Measurements from ENCODE around the gene PSAT1. TPM values are rescaled to one million over a fixed set of nuclear protein-coding genes. Genes with fewer than 3 reads are reported as not detected.

PSAT1 gene
- polyA plus RNA-seq, 1 donor (not counting 4 experiments of a cell fraction or from before 2014, with no cell fraction given): 88.9 TPM

DNA sequence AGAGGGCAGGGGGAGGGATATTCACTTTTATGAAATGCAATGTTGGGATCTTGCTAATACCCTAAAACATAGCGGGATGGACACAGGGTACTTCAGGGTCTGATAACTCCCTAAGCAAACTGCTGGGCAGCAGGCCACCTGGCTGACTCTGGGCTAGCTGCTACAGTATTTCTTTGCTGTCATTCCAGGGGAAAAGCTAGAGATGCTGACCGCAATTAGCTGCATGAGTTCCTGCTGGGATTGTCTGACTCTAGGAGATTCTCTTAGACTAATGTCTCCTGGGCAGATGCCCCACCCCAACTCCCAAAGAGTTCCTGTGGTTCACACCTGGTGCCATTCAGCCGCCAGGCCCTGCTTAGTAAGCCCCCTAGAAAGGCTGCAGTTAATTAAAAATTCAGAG is 69.9 kb downstream of the PSAT1 start:
- FAIRE-seq (no peak), DNase-seq (ENCODE audit: low read depth, low spot score) (no peak)
- no peak overlapping the region for H3K4me3 ChIP-seq (ENCODE audit: control insufficient read depth in 2 of 3, extremely low read depth in 1 of 3, insufficient read depth in 2 of 3, low read depth in 1 of 3, low read length in 3 of 3)
- no peaks in the 10 kb centered on the region for H3K9me1 ChIP-seq (ENCODE audit: control insufficient read depth, extremely low read depth, insufficient read depth, low read length)
- no peak overlapping the region for H3K4me2 ChIP-seq (ENCODE audit: control insufficient read depth, extremely low read depth, insufficient read depth, low read depth, low read length)
- H3K36me3 ChIP-seq (ENCODE audit: control insufficient read depth in 2 of 2, extremely low read depth in 1 of 2, insufficient read depth in 2 of 2, low read length in 2 of 2): no peaks in the 10 kb centered on the region
- H2AFZ ChIP-seq (ENCODE audit: control insufficient read depth, low read length): no peak overlapping the region
- no peaks in the 10 kb centered on the region for H3K9me3 ChIP-seq (ENCODE audit: control insufficient read depth, low read depth, low read length)
- H3K9ac ChIP-seq (ENCODE audit: control insufficient read depth, extremely low read depth, insufficient read depth, low read length): no peak overlapping the region
- dilution Hi-C loops (cut with MboI; ENCODE audit: extremely low pct_ligation_motif_present, low sequenced_read_pairs): no loop called here
- TF ChIP-seq EZH2 (IDR thresholded peaks at IDR 0.05; ENCODE audit: low read length): no peak
- no peaks in the 10 kb centered on the region for H3K4me1 ChIP-seq (ENCODE audit: control insufficient read depth, extremely low read depth, insufficient read depth, low read length)
- no peaks in the 10 kb centered on the region for H3K79me2 ChIP-seq (ENCODE audit: control insufficient read depth, insufficient read depth, low read length)
- peaks cover 3% of the 10 kb centered on the region for H3K27me3 ChIP-seq (ENCODE audit: control insufficient read depth, extremely low read depth, insufficient read depth, low read length)
- H3K27ac ChIP-seq (ENCODE audit: control insufficient read depth, insufficient read depth, low read length): no peak overlapping the region
- H4K20me1 ChIP-seq (ENCODE audit: control insufficient read depth, extremely low read depth, insufficient read depth, low read length): no peaks in the 10 kb centered on the region

GRCh38 chr9:78368236-78368635 is 71.3 kb downstream of the PSAT1 start:
- Histone ChIP-seq H3K9ac (ENCODE audit: control insufficient read depth, extremely low read depth, insufficient read depth, low read length) (no peak overlapping the region), H3K36me3 (ENCODE audit: control insufficient read depth in 2 of 2, extremely low read depth in 1 of 2, insufficient read depth in 2 of 2, low read length in 2 of 2) (no peaks in the 10 kb centered on the region), H2AFZ (ENCODE audit: control insufficient read depth, low read length) (no peak overlapping the region), H3K79me2 (ENCODE audit: control insufficient read depth, insufficient read depth, low read length) (no peaks in the 10 kb centered on the region), H3K27ac (ENCODE audit: control insufficient read depth, insufficient read depth, low read length) (no peak overlapping the region), H3K4me3 (ENCODE audit: control insufficient read depth in 2 of 3, extremely low read depth in 1 of 3, insufficient read depth in 2 of 3, low read depth in 1 of 3, low read length in 3 of 3) (no peak overlapping the region), H3K4me2 (ENCODE audit: control insufficient read depth, extremely low read depth, insufficient read depth, low read depth, low read length) (no peak overlapping the region), H3K9me3 (ENCODE audit: control insufficient read depth, low read depth, low read length) (no peaks in the 10 kb centered on the region), H3K4me1 (ENCODE audit: control insufficient read depth, extremely low read depth, insufficient read depth, low read length) (no peaks in the 10 kb centered on the region), H4K20me1 (ENCODE audit: control insufficient read depth, extremely low read depth, insufficient read depth, low read length) (no peaks in the 10 kb centered on the region), H3K27me3 (ENCODE audit: control insufficient read depth, extremely low read depth, insufficient read depth, low read length) (peaks cover 9% of the 10 kb centered on the region), H3K9me1 (ENCODE audit: control insufficient read depth, extremely low read depth, insufficient read depth, low read length) (no peaks in the 10 kb centered on the region)
- no peak for DNase-seq (ENCODE audit: low read depth, low spot score)
- FAIRE-seq: no peak
- TF ChIP-seq CTCF (optimal IDR thresholded peaks at IDR 0.05 in 1 of 3, IDR thresholded peaks at IDR 0.05 in 1 of 3, conservative IDR thresholded peaks at IDR 0.05 in 1 of 3; ENCODE audit: extremely low read depth in 1 of 3, insufficient read depth in 2 of 3, low read length in 3 of 3): no peak
- no peak for TF ChIP-seq EZH2 (IDR thresholded peaks at IDR 0.05; ENCODE audit: low read length)
- dilution Hi-C loops (cut with MboI; ENCODE audit: extremely low pct_ligation_motif_present, low sequenced_read_pairs): no loop called here

- dilution Hi-C loops (cut with MboI; ENCODE audit: extremely low pct_ligation_motif_present, low sequenced_read_pairs): no loop called here
- H3K36me3 ChIP-seq (ENCODE audit: control insufficient read depth in 2 of 2, extremely low read depth in 1 of 2, insufficient read depth in 2 of 2, low read length in 2 of 2): no peaks in the 10 kb centered on the region
- peak; percentile 58 for FAIRE-seq
Measured at GRCh38 chr9:78369639-78370219, 72.8 kb downstream of the PSAT1 start.

More at GRCh38 chr9:78369639-78370219, 72.8 kb downstream of the PSAT1 start:
- H4K20me1 ChIP-seq (ENCODE audit: control insufficient read depth, extremely low read depth, insufficient read depth, low read length): no peaks in the 10 kb centered on the region
- no peaks in the 10 kb centered on the region for H3K4me1 ChIP-seq (ENCODE audit: control insufficient read depth, extremely low read depth, insufficient read depth, low read length)
- no peak overlapping the region for H3K27ac ChIP-seq (ENCODE audit: control insufficient read depth, insufficient read depth, low read length)
- TF ChIP-seq CTCF (optimal IDR thresholded peaks at IDR 0.05 in 1 of 3, IDR thresholded peaks at IDR 0.05 in 1 of 3, conservative IDR thresholded peaks at IDR 0.05 in 1 of 3; ENCODE audit: extremely low read depth in 1 of 3, insufficient read depth in 2 of 3, low read length in 3 of 3): peak; percentile 85 to 95 (median 94)
- no peak for TF ChIP-seq EZH2 (IDR thresholded peaks at IDR 0.05; ENCODE audit: low read length)
- peaks cover 11% of the 10 kb centered on the region for H3K27me3 ChIP-seq (ENCODE audit: control insufficient read depth, extremely low read depth, insufficient read depth, low read length)
- H3K9me3 ChIP-seq (ENCODE audit: control insufficient read depth, low read depth, low read length): no peaks in the 10 kb centered on the region
- no peak overlapping the region for H3K4me2 ChIP-seq (ENCODE audit: control insufficient read depth, extremely low read depth, insufficient read depth, low read depth, low read length)
- H2AFZ ChIP-seq (ENCODE audit: control insufficient read depth, low read length): no peak overlapping the region
- H3K4me3 ChIP-seq (ENCODE audit: control insufficient read depth in 2 of 3, extremely low read depth in 1 of 3, insufficient read depth in 2 of 3, low read depth in 1 of 3, low read length in 3 of 3): no peak overlapping the region
- no peak overlapping the region for H3K9ac ChIP-seq (ENCODE audit: control insufficient read depth, extremely low read depth, insufficient read depth, low read length)
- no peaks in the 10 kb centered on the region for H3K9me1 ChIP-seq (ENCODE audit: control insufficient read depth, extremely low read depth, insufficient read depth, low read length)
- no peaks in the 10 kb centered on the region for H3K79me2 ChIP-seq (ENCODE audit: control insufficient read depth, insufficient read depth, low read length)
- DNase-seq (ENCODE audit: low read depth, low spot score): peak; percentile 13

All from keratinocyte (primary cell).